ENCODE data around the gene RAPGEF2. TPM values are rescaled to one million over a fixed set of nuclear protein-coding genes. Genes with fewer than 3 reads are reported as not detected.

The RAPGEF2 gene
- total and polyA plus RNA-seq, 2 donors (not counting 3 experiments of a cell fraction or from before 2014, with no cell fraction given) = 28.7 to 55.2 TPM

DNA sequence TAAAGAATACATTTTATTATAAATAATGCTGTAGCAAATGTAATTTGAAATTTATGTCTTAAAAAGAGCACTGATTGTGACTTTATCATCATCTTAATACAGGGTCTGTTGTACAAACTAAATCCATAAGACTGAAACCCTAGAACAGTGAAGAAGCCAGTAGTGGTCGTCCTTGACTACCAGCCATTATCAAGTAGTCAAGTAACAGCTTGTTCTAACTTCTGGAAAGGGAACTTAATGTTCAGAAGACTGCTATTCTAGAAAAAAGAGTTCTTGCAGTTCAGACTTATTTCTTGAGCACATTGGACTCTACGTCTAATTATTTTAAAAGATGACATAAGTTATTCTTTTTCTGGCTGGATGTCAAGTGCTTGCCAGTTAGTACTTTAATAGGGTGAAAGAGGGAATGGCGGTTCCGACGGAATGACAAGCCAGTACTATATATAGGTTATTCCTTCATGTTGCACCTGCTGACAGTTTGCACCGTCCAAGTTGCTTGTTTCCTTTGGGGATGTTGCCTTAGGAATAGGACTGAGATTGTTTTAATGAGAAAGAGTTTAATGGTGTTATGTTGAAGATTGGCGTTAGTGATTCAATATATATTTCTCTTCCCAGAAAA lies 109.9 kb downstream of the RAPGEF2 start:
- Histone ChIP-seq H3K9me1 (replicated peaks; ENCODE audit: control insufficient read depth, extremely low read depth, insufficient read depth, low read length) (no peaks in the 10 kb centered on the region), H3K9ac (replicated peaks; ENCODE audit: extremely low read depth, insufficient read depth, low read length) (no peak overlapping the region), H3K36me3 (ENCODE audit: control insufficient read depth in 2 of 2, extremely low read depth in 1 of 2, insufficient read depth in 2 of 2, low read length in 2 of 2) (no peaks in the 10 kb centered on the region), H3K79me2 (ENCODE audit: control insufficient read depth, insufficient read depth, low read length) (peaks cover 28% of the 10 kb centered on the region), H3K4me3 (replicated peaks in 1 of 3; ENCODE audit: insufficient read depth in 1 of 3, low read depth in 1 of 3, low read length in 3 of 3) (no peak overlapping the region), H3K27ac (ENCODE audit: insufficient read depth, low read depth, low read length) (no peak overlapping the region), H3K9me3 (replicated peaks; ENCODE audit: control insufficient read depth, insufficient read depth, low read length) (no peaks in the 10 kb centered on the region), H3K27me3 (ENCODE audit: control insufficient read depth in 2 of 2, insufficient read depth in 2 of 2, low read length in 2 of 2) (no peaks in the 10 kb centered on the region), H3K4me2 (ENCODE audit: insufficient read depth, low read length) (no peak overlapping the region), H2AFZ (ENCODE audit: low read depth, low read length) (no peak overlapping the region), H3K4me1 (ENCODE audit: control insufficient read depth, extremely low read depth, insufficient read depth, low read length) (no peaks in the 10 kb centered on the region), H4K20me1 (replicated peaks; ENCODE audit: control insufficient read depth, extremely low read depth, insufficient read depth, low read length) (no peaks in the 10 kb centered on the region)
- no peak for FAIRE-seq
- ChIA-PET POLR2A (no interaction called here), CTCF (interaction anchor here (1.5 kb wide), 1 partner anchor 23 kb away, joined by 3 read pairs; no protein-coding TSS in a partner anchor)
- intact Hi-C loops (cut with micrococcal nuclease) (no loop called here), dilution Hi-C loops (cut with MboI; ENCODE audit: extremely low pct_ligation_motif_present, low sequenced_read_pairs) (no loop called here)
- no TSS peak for BruUV-seq (replicated peaks)
- DNase-seq (ENCODE audit: low read depth, low spot score) = no peak
- TF ChIP-seq POLR2AphosphoS5 (IDR thresholded peaks at IDR 0.05; ENCODE audit: insufficient read depth, low read depth, low read length) = no peak
- no peak for TF ChIP-seq JUN (IDR thresholded peaks at IDR 0.05; ENCODE audit: borderline replicate concordance, insufficient read depth, insufficient read length, low read depth)
- TF ChIP-seq, protein P1, sequence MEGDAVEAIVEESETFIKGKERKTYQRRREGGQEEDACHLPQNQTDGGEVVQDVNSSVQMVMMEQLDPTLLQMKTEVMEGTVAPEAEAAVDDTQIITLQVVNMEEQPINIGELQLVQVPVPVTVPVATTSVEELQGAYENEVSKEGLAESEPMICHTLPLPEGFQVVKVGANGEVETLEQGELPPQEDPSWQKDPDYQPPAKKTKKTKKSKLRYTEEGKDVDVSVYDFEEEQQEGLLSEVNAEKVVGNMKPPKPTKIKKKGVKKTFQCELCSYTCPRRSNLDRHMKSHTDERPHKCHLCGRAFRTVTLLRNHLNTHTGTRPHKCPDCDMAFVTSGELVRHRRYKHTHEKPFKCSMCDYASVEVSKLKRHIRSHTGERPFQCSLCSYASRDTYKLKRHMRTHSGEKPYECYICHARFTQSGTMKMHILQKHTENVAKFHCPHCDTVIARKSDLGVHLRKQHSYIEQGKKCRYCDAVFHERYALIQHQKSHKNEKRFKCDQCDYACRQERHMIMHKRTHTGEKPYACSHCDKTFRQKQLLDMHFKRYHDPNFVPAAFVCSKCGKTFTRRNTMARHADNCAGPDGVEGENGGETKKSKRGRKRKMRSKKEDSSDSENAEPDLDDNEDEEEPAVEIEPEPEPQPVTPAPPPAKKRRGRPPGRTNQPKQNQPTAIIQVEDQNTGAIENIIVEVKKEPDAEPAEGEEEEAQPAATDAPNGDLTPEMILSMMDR (IDR thresholded peaks at IDR 0.05; ENCODE audit: extremely low read depth in 1 of 2, insufficient read depth in 1 of 2, low read depth in 1 of 2, low read length in 2 of 2) = no peak
- TF ChIP-seq MYC (IDR thresholded peaks at IDR 0.05; ENCODE audit: low read depth, low read length) = no peak
- TF ChIP-seq EZH2 (IDR thresholded peaks at IDR 0.05; ENCODE audit: borderline replicate concordance, low read depth, low read length, severe bottlenecking) = no peak
- TF ChIP-seq FOS (IDR thresholded peaks at IDR 0.05; ENCODE audit: borderline replicate concordance, insufficient read depth, low read length) = no peak
- TF ChIP-seq POLR2A (IDR thresholded peaks at IDR 0.05; ENCODE audit: low read depth, low read length) = no peak
- TF ChIP-seq GATA2 (IDR thresholded peaks at IDR 0.05; ENCODE audit: insufficient read depth, insufficient read length, low read depth, low read length) = no peak
- TF ChIP-seq, protein P2, sequence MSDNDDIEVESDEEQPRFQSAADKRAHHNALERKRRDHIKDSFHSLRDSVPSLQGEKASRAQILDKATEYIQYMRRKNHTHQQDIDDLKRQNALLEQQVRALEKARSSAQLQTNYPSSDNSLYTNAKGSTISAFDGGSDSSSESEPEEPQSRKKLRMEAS (IDR thresholded peaks at IDR 0.05; ENCODE audit: insufficient read depth, insufficient read length) = no peak
